PC-9 (cell line): ENCODE measurements around the gene SPTBN5. TPM values are rescaled to one million over a fixed set of nuclear protein-coding genes. Genes with fewer than 3 reads are reported as not detected.

ENCODE experiments used
- BruUV-seq: library from RNA; stranded (reverse); fragments of 400-500 nt; replicated peaks from 2 replicates; lab custom pipeline; 2021; lab: Mats Ljungman, UMichigan
- CTCF ChIA-PET: fragments of 300-600 bp; sonication (Branson Sonifier 250); formaldehyde crosslinking; loops from one replicate; lab custom pipeline; 2022; ENCODE audit warnings: antibody characterized with exemption; lab: Charles Lee
- POLR2A ChIA-PET: fragments of 300-600 bp; sonication (Branson Sonifier 250); formaldehyde crosslinking; loops from one replicate; lab custom pipeline; 2022; ENCODE audit warnings: antibody characterized with exemption; ENCODE audit not compliant: unreplicated experiment; lab: Charles Lee
- DNase-seq, 2 experiments: peaks; one replicate each; pipeline versions ENCODE4 v3.0.0 to v3.0.0-alpha.2; 2015 to 2022; ENCODE audit warnings: mixed read lengths in 1 of 2
- H2AFZ ChIP-seq: fragments of 200-600 bp; sonication (generic); 2 replicates; pipeline ENCODE4 v1.8.1; 2017; ENCODE audit warnings: antibody characterized with exemption
- H3F3A ChIP-seq: fragments of 200-600 bp; sonication (generic); 2 replicates; pipeline ENCODE4 v1.8.1; 2017; ENCODE audit warnings: antibody characterized with exemption, mild to moderate bottlenecking, low read depth; ENCODE audit not compliant: insufficient read depth
- H3K27ac ChIP-seq: fragments of 200-600 bp; sonication (generic); 2 replicates; pipeline ENCODE4 v1.6.1; 2016; ENCODE audit warnings: mixed run types
- H3K27me3 ChIP-seq: fragments of 200-600 bp; sonication (generic); 2 replicates; pipeline ENCODE4 v1.6.1; 2016; ENCODE audit warnings: low read depth, mixed run types; ENCODE audit not compliant: insufficient read depth
- H3K36me3 ChIP-seq: fragments of 200-600 bp; sonication (generic); 2 replicates; pipeline ENCODE4 v1.6.1; 2016; ENCODE audit warnings: low read depth, mixed run types
- H3K4me1 ChIP-seq: fragments of 200-600 bp; sonication (generic); replicated peaks from 2 replicates; pipeline ENCODE4 v1.6.1; 2016; ENCODE audit warnings: mixed run types; ENCODE audit not compliant: insufficient read depth
- H3K4me2 ChIP-seq: fragments of 200-600 bp; sonication (generic); 2 replicates; pipeline ENCODE4 v1.6.1; 2017; ENCODE audit warnings: mixed run types
- H3K4me3 ChIP-seq: fragments of 200-600 bp; sonication (generic); 2 replicates; pipeline ENCODE4 v1.6.1; 2016; ENCODE audit warnings: mixed run types
- H3K79me2 ChIP-seq: fragments of 200-600 bp; sonication (generic); 2 replicates; pipeline ENCODE4 v1.6.1; 2017; ENCODE audit warnings: low read depth, mixed run types
- H3K9me2 ChIP-seq: fragments of 200-600 bp; sonication (generic); 2 replicates; pipeline ENCODE4 v1.8.1; 2017; ENCODE audit warnings: mild to moderate bottlenecking; ENCODE audit not compliant: insufficient read depth
- H3K9me3 ChIP-seq: fragments of 200-600 bp; sonication (generic); 2 replicates; pipeline ENCODE4 v1.8.1; 2016; ENCODE audit warnings: low read depth; ENCODE audit not compliant: insufficient read depth
- H4K20me1 ChIP-seq: fragments of 200-600 bp; sonication (generic); 2 replicates; pipeline ENCODE4 v1.8.1; 2017; ENCODE audit not compliant: insufficient read depth
- CTCF ChIP-seq: fragments of 200-600 bp; sonication (generic); conservative IDR thresholded peaks from 2 replicates; pipeline ENCODE4 v1.6.1; 2017; ENCODE audit warnings: mixed run types, antibody characterized with exemption, mild to moderate bottlenecking, moderate library complexity
- EZH2 ChIP-seq: fragments of 200-600 bp; sonication (generic); IDR thresholded peaks from 2 replicates; pipeline ENCODE4 v1.8.0; 2017; ENCODE audit warnings: antibody characterized with exemption, low read depth
- intact Hi-C: fragments of 100-400 bp; cut with micrococcal nuclease; formaldehyde crosslinking; loops from one replicate; pipeline ENCODE4 v1.10.0; 2022; ENCODE audit not compliant: unreplicated experiment
- total RNA-seq: library from RNA; stranded (reverse); gene quantifications from 2 replicates; pipeline ENCODE4 v1.2.3, GENCODE V29; 2021

SPTBN5 gene
- total RNA-seq, 1 experiment from 2014 or later = 2.6 TPM

- H3K27me3 ChIP-seq = no peaks in the 10 kb centered on the region
- ChIA-PET CTCF (no interaction called here), POLR2A (no interaction called here)
- no peak overlapping the region for H2AFZ ChIP-seq
- H3K4me3 ChIP-seq = no peak overlapping the region
- intact Hi-C loops = no loop called here
- H3K27ac ChIP-seq = no peak overlapping the region
- no peaks in the 10 kb centered on the region for H3K9me3 ChIP-seq
- no peaks in the 10 kb centered on the region for H3K79me2 ChIP-seq
- no peak for DNase-seq
- H4K20me1 ChIP-seq = no peaks in the 10 kb centered on the region
- BruUV-seq = no TSS peak
- no peak for TF ChIP-seq CTCF
- no peak for TF ChIP-seq EZH2
- H3K4me2 ChIP-seq = no peak overlapping the region
- H3K4me1 ChIP-seq = no peaks in the 10 kb centered on the region
- no peaks in the 10 kb centered on the region for H3K36me3 ChIP-seq
- no peaks in the 10 kb centered on the region for H3F3A ChIP-seq
- H3K9me2 ChIP-seq = no peaks in the 10 kb centered on the region
These were observed 26.8 kb downstream of the SPTBN5 start for GRCh38 chr15:41866872-41867579.

- H3K9me3 ChIP-seq = no peaks in the 10 kb centered on the region
- H3K9me2 ChIP-seq = no peaks in the 10 kb centered on the region
- H3K79me2 ChIP-seq = no peaks in the 10 kb centered on the region
- no peak for TF ChIP-seq CTCF
- no peak for TF ChIP-seq EZH2
- POLR2A ChIA-PET = no interaction called here
- no TSS peak for BruUV-seq
- H3K4me3 ChIP-seq = no peak overlapping the region
- intact Hi-C loops = no loop called here
- no peak overlapping the region for H2AFZ ChIP-seq
- no peak overlapping the region for H3K4me2 ChIP-seq
- no peaks in the 10 kb centered on the region for H3F3A ChIP-seq
- no peak overlapping the region for H3K27ac ChIP-seq
- H3K36me3 ChIP-seq = no peaks in the 10 kb centered on the region
- no peaks in the 10 kb centered on the region for H3K4me1 ChIP-seq
- no peaks in the 10 kb centered on the region for H4K20me1 ChIP-seq
- DNase-seq = no peak
- no peaks in the 10 kb centered on the region for H3K27me3 ChIP-seq
- CTCF ChIA-PET = no interaction called here
These were observed 27.6 kb downstream of the SPTBN5 start for GRCh38 chr15:41866263-41866703.

- H3K4me3 ChIP-seq = no peak overlapping the region
- intact Hi-C loops = no loop called here
- no peaks in the 10 kb centered on the region for H3K4me1 ChIP-seq
- no peaks in the 10 kb centered on the region for H3K79me2 ChIP-seq
- DNase-seq = no peak
- ChIA-PET CTCF (no interaction called here), POLR2A (no interaction called here)
- H3K9me2 ChIP-seq = no peaks in the 10 kb centered on the region
- no peak overlapping the region for H3K27ac ChIP-seq
- H3F3A ChIP-seq = no peaks in the 10 kb centered on the region
- H4K20me1 ChIP-seq = no peaks in the 10 kb centered on the region
- H3K27me3 ChIP-seq = no peaks in the 10 kb centered on the region
- BruUV-seq = no TSS peak
- H3K4me2 ChIP-seq = no peak overlapping the region
- H3K9me3 ChIP-seq = no peaks in the 10 kb centered on the region
- no peaks in the 10 kb centered on the region for H3K36me3 ChIP-seq
- no peak overlapping the region for H2AFZ ChIP-seq
- no peak for TF ChIP-seq CTCF
- no peak for TF ChIP-seq EZH2
These were observed 28.3 kb downstream of the SPTBN5 start for GRCh38 chr15:41865490-41866055.
